ENCODE results near the gene LAMTOR4.

DNA sequence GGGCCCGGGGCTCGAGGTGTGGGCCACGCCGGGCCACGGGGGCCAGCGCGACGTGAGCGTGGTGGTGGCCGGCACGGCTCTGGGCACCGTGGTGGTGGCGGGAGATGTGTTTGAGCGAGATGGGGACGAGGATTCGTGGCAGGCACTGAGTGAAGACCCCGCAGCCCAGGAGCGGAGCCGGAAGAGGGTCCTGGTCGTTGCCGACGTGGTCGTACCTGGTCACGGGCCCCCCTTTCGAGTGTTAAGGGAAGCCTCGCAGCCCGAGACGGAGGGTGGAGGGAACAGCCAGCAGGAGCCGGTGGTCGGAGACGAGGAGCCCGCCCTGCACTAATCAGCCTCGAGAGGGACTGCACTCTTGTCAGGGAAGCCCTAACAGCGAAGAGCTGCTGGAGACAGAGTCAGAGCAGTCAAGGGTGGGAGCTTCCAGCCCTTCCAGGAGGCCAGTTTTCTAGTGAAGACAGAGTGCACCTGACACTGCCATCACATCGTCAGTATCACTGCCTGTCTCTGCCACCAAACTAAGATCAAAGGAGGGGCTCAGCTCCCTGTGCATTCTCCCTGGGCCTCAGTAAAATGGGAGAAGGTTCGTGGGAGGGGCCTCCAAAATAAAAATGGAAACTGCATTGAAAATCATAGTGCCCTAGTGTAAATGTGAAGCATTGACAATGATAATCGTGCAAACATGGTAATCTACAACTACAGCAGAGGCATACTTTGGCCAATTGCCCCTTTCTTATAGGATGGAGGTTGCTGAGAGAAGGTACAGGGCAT, 20.7 kb upstream of the LAMTOR4 start:
- TF ChIP-seq, protein P1, sequence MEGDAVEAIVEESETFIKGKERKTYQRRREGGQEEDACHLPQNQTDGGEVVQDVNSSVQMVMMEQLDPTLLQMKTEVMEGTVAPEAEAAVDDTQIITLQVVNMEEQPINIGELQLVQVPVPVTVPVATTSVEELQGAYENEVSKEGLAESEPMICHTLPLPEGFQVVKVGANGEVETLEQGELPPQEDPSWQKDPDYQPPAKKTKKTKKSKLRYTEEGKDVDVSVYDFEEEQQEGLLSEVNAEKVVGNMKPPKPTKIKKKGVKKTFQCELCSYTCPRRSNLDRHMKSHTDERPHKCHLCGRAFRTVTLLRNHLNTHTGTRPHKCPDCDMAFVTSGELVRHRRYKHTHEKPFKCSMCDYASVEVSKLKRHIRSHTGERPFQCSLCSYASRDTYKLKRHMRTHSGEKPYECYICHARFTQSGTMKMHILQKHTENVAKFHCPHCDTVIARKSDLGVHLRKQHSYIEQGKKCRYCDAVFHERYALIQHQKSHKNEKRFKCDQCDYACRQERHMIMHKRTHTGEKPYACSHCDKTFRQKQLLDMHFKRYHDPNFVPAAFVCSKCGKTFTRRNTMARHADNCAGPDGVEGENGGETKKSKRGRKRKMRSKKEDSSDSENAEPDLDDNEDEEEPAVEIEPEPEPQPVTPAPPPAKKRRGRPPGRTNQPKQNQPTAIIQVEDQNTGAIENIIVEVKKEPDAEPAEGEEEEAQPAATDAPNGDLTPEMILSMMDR (IDR thresholded peaks at IDR 0.05; ENCODE audit: low read depth, low read length, poor library complexity, severe bottlenecking) = peak; percentile 6
- no peak for TF ChIP-seq EZH2phosphoT487 (IDR thresholded peaks at IDR 0.05; ENCODE audit: borderline replicate concordance, low read length)
